Loucy (cell line): ENCODE data around the gene SEMA6B.
"Not testable (repeated sequence)": the region's sequence is repeated elsewhere in the genome, so short reads cannot be mapped to it uniquely, and the experiment has no call there.

Experiments used
- H2AFZ ChIP-seq: fragments of 200-600 bp; sonication (generic); 2 replicates; pipeline ENCODE4 v1.6.0; 2016; ENCODE audit warnings: antibody characterized with exemption, mild to moderate bottlenecking, low read length, moderate library complexity
- H3F3A ChIP-seq: fragments of 200-600 bp; 2 replicates; pipeline ENCODE4 v1.6.0; 2016; ENCODE audit warnings: antibody characterized with exemption, low read depth, mild to moderate bottlenecking
- H3K27me3 ChIP-seq: fragments of 200-600 bp; sonication (generic); 2 replicates; pipeline ENCODE4 v1.6.1; 2014; ENCODE audit warnings: low read length, mild to moderate bottlenecking; ENCODE audit not compliant: insufficient read depth, poor library complexity, severe bottlenecking
- H3K36me3 ChIP-seq: fragments of 200-600 bp; sonication (generic); 2 replicates; pipeline ENCODE4 v1.6.1; 2016; ENCODE audit warnings: low read length; ENCODE audit not compliant: insufficient read depth
- H3K4me1 ChIP-seq: fragments of 200-600 bp; sonication (generic); 2 replicates; pipeline ENCODE4 v1.5.1; 2014; ENCODE audit warnings: low read length, mild to moderate bottlenecking; ENCODE audit not compliant: insufficient read depth, poor library complexity, severe bottlenecking
- H3K4me2 ChIP-seq: fragments of 200-600 bp; sonication (generic); 2 replicates; pipeline ENCODE4 v1.6.0; 2014; ENCODE audit warnings: antibody characterized with exemption, low read length, low read depth, mild to moderate bottlenecking; ENCODE audit not compliant: poor library complexity, severe bottlenecking
- H3K4me3 ChIP-seq: fragments of 200-600 bp; sonication (generic); 2 replicates; pipeline ENCODE4 v1.5.1; 2014; ENCODE audit warnings: low read length, mild to moderate bottlenecking, mixed read lengths; ENCODE audit not compliant: poor library complexity, severe bottlenecking
- H3K79me2 ChIP-seq: fragments of 200-600 bp; sonication (generic); 2 replicates; pipeline ENCODE4 v1.6.1; 2014; ENCODE audit warnings: low read length; ENCODE audit not compliant: insufficient read depth
- H3K9ac ChIP-seq: fragments of 200-600 bp; sonication (generic); 2 replicates; pipeline ENCODE4 v1.6.0; 2014; ENCODE audit warnings: mild to moderate bottlenecking, low read depth, low read length, moderate library complexity; ENCODE audit not compliant: poor library complexity, severe bottlenecking
- H3K9me2 ChIP-seq: fragments of 200-600 bp; sonication (generic); replicated peaks from 2 replicates; pipeline ENCODE4 v1.6.1; 2016; ENCODE audit warnings: low read depth, low read length, mixed read lengths
- H3K9me3 ChIP-seq: fragments of 200-600 bp; sonication (generic); 2 replicates; pipeline ENCODE4 v1.6.1; 2014; ENCODE audit warnings: mild to moderate bottlenecking, antibody characterized with exemption, low read length, low read depth; ENCODE audit not compliant: insufficient read depth
- H4K20me1 ChIP-seq: fragments of 200-600 bp; sonication (generic); 2 replicates; pipeline ENCODE4 v1.6.0; 2014; ENCODE audit warnings: antibody characterized with exemption, low read length, mild to moderate bottlenecking; ENCODE audit not compliant: insufficient read depth, poor library complexity, severe bottlenecking
- EZH2phosphoT487 ChIP-seq: fragments of 200-600 bp; IDR thresholded peaks from 2 replicates; pipeline ENCODE4 v1.6.1; 2018; ENCODE audit warnings: antibody characterized with exemption, mild to moderate bottlenecking, moderate library complexity, borderline replicate concordance
- TF ChIP-seq, protein P1 (sequence below): fragments of 200-600 bp; sonication (generic); conservative IDR thresholded peaks from 2 replicates; pipeline ENCODE4 v1.5.1; 2014; ENCODE audit warnings: mild to moderate bottlenecking, antibody characterized with exemption, low read length

SEMA6B gene

GRCh38 chr19:4531562-4532165 lies 27.8 kb downstream of the SEMA6B start:
- Histone ChIP-seq H3K4me1 (no peaks in the 10 kb centered on the region), H3K9me3 (no peaks in the 10 kb centered on the region), H3K9ac (no peak overlapping the region), H2AFZ (no peak overlapping the region), H3K4me2 (no peak overlapping the region), H3K9me2 (no peaks in the 10 kb centered on the region), H3K4me3 (no peak overlapping the region), H3K79me2 (no peaks in the 10 kb centered on the region), H3K27me3 (no peaks in the 10 kb centered on the region), H4K20me1 (no peaks in the 10 kb centered on the region), H3K36me3 (no peaks in the 10 kb centered on the region), H3F3A (no peaks in the 10 kb centered on the region)
- TF ChIP-seq, protein P1, sequence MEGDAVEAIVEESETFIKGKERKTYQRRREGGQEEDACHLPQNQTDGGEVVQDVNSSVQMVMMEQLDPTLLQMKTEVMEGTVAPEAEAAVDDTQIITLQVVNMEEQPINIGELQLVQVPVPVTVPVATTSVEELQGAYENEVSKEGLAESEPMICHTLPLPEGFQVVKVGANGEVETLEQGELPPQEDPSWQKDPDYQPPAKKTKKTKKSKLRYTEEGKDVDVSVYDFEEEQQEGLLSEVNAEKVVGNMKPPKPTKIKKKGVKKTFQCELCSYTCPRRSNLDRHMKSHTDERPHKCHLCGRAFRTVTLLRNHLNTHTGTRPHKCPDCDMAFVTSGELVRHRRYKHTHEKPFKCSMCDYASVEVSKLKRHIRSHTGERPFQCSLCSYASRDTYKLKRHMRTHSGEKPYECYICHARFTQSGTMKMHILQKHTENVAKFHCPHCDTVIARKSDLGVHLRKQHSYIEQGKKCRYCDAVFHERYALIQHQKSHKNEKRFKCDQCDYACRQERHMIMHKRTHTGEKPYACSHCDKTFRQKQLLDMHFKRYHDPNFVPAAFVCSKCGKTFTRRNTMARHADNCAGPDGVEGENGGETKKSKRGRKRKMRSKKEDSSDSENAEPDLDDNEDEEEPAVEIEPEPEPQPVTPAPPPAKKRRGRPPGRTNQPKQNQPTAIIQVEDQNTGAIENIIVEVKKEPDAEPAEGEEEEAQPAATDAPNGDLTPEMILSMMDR, result no peak
- TF ChIP-seq EZH2phosphoT487, result no peak

DNA sequence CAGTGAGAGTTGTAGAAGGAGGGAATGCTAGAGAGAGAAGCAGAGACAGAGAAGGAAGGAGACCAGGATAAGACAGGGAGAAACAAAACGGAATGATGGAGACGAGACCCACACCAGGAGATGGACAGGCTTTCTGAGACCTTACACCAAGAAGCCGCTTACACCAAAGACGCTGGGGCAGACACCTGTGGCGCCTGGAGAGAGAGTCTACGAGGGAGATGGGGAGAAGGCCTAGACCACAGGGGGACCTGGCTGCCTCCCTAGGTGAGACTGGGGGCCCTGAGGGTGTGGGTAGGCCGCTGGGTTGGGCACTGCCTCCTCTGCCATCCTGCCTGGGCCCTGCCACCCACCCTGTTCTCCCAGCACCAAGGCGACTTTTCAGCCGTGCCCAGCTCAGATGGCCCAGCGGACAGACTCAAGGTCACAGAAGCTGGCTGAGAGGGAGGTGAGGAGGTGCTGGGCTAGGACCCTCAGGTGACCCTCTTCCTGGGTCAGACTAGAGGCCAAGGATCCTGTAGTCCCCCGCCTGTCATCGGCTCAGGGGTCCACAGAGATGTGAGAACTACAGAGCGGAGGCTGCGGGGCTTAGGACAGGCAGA lies 29.5 kb downstream of the SEMA6B start:
- H2AFZ ChIP-seq, result no peak overlapping the region
- no peaks in the 10 kb centered on the region for H4K20me1 ChIP-seq
- H3K27me3 ChIP-seq, result no peaks in the 10 kb centered on the region
- H3K36me3 ChIP-seq, result no peaks in the 10 kb centered on the region
- TF ChIP-seq EZH2phosphoT487, result no peak
- TF ChIP-seq, protein P1, result no peak
- H3K79me2 ChIP-seq, result no peaks in the 10 kb centered on the region
- H3K4me3 ChIP-seq, result no peak overlapping the region
- no peak overlapping the region for H3K9ac ChIP-seq
- no peaks in the 10 kb centered on the region for H3K9me3 ChIP-seq
- H3F3A ChIP-seq, result no peaks in the 10 kb centered on the region
- H3K9me2 ChIP-seq, result no peaks in the 10 kb centered on the region
- H3K4me2 ChIP-seq, result no peak overlapping the region
- H3K4me1 ChIP-seq, result no peaks in the 10 kb centered on the region

GRCh38 chr19:4528843-4529242 lies 30.6 kb downstream of the SEMA6B start:
- Histone ChIP-seq H2AFZ (no peak overlapping the region), H3K36me3 (no peaks in the 10 kb centered on the region), H4K20me1 (no peaks in the 10 kb centered on the region), H3K9ac (no peak overlapping the region), H3K4me3 (no peak overlapping the region), H3K4me1 (no peaks in the 10 kb centered on the region), H3K79me2 (no peaks in the 10 kb centered on the region), H3K9me2 (no peaks in the 10 kb centered on the region), H3K9me3 (no peaks in the 10 kb centered on the region), H3K4me2 (no peak overlapping the region), H3K27me3 (no peaks in the 10 kb centered on the region), H3F3A (no peaks in the 10 kb centered on the region)
- TF ChIP-seq, protein P1, result no peak
- no peak for TF ChIP-seq EZH2phosphoT487

DNA sequence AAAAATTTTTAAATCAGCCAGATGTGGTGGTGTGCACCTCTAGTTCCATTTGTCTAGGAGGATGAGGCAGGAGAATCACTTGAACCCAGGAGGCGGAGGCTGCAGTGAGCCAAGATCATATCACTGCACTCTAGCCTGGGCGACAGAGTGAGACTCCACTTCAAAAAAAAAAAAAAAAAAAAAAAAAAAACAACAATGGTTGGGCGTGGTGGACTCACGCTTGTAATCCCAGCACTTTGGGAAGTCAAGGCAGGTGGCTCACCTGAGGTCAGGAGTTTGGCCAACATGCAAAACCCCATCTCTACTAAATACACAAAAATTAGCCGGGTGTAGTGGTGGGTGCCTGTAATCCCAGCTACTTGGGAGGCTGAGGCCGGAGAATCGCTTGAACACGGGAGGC lies 32.1 kb downstream of the SEMA6B start:
- not testable (repeated sequence) for H2AFZ ChIP-seq, H3F3A ChIP-seq, H3K27me3 ChIP-seq, H3K9me2 ChIP-seq, H3K9me3 ChIP-seq, H3K79me2 ChIP-seq, H4K20me1 ChIP-seq, H3K4me1 ChIP-seq, H3K4me3 ChIP-seq, H3K36me3 ChIP-seq, H3K4me2 ChIP-seq, H3K9ac ChIP-seq
